ENCODE data around the gene DAND5. TPM values are rescaled to one million over a fixed set of nuclear protein-coding genes. Genes with fewer than 3 reads are reported as not detected.

DAND5 gene
- total and polyA plus RNA-seq, 10 of the 15 experiments (the other 5 are each of a cell fraction or from before 2014, with no cell fraction given) = 0.06 to 0.15 (median 0.12) TPM; not detected in 5

DNA sequence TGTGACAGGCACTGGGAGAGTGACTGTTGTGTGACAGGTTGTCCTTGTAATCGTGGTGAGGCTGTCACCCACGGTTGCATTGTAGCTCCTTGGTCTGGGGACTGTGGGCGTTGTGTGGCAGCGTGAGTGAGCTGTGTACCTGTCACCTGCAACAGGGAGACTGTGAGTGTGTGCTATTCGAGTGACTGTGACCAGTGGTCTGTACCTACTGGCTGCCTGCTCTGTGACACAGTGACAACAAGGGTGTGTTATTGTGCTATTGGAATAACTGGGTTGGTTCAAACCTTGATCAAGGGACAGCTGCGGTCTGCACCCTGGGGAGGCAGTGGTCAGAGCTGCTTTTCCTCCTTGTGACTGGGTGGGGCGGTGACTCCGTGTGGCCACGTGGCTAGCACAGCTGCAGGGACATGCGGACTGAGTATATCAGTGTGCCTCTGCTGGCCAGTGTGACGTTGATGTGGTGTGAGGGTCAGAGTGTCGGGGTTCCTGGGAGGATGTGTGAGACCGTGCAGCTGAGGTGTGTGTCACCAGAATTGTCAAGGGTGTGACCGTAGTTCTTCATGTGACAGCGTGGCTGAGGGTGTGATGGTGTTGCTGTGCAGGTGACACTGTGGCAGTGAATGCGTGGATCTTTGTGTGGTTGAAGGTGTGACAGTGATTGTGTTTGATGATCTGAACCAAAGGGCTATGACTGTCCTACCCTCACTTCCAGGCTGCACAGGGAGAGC is 15.8 kb downstream of the DAND5 start (continued):
- TF ChIP-seq CHD2 (IDR thresholded peaks at IDR 0.05; ENCODE audit: borderline replicate concordance, low read depth, low read length) (peak; percentile 55; the same call in 1 of the 2 replicates), ZBED1 (IDR thresholded peaks at IDR 0.05; ENCODE audit: borderline replicate concordance) (no peak), CBX3 (IDR thresholded peaks at IDR 0.05; ENCODE audit: borderline replicate concordance, low read depth) (no peak), CBX5 (IDR thresholded peaks at IDR 0.05; ENCODE audit: low read depth) (no peak), KAT2A (conservative IDR thresholded peaks at IDR 0.05; ENCODE audit: control insufficient read depth, low read depth, low read length) (no peak), EP300 (IDR thresholded peaks at IDR 0.05; ENCODE audit: borderline replicate concordance in 1 of 2, control insufficient read depth in 1 of 2, low read depth in 2 of 2, low read length in 2 of 2) (peak; percentile 56 to 60; a peak in 3 of 4 replicates), RAD51 (IDR thresholded peaks at IDR 0.05) (peak; percentile 89), NR2F1 (conservative IDR thresholded peaks at IDR 0.05) (peak; percentile 95)
- TF ChIP-seq, protein P1, sequence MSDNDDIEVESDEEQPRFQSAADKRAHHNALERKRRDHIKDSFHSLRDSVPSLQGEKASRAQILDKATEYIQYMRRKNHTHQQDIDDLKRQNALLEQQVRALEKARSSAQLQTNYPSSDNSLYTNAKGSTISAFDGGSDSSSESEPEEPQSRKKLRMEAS (IDR thresholded peaks at IDR 0.05; ENCODE audit: low read depth, low read length) = peak; percentile 78; the same call in 1 of the 2 replicates
- TF ChIP-seq, protein P2, sequence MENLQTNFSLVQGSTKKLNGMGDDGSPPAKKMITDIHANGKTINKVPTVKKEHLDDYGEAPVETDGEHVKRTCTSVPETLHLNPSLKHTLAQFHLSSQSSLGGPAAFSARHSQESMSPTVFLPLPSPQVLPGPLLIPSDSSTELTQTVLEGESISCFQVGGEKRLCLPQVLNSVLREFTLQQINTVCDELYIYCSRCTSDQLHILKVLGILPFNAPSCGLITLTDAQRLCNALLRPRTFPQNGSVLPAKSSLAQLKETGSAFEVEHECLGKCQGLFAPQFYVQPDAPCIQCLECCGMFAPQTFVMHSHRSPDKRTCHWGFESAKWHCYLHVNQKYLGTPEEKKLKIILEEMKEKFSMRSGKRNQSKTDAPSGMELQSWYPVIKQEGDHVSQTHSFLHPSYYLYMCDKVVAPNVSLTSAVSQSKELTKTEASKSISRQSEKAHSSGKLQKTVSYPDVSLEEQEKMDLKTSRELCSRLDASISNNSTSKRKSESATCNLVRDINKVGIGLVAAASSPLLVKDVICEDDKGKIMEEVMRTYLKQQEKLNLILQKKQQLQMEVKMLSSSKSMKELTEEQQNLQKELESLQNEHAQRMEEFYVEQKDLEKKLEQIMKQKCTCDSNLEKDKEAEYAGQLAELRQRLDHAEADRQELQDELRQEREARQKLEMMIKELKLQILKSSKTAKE (IDR thresholded peaks at IDR 0.05; ENCODE audit: low read depth, poor library complexity, severe bottlenecking) = peak; percentile 51
- TF ChIP-seq, protein P3, sequence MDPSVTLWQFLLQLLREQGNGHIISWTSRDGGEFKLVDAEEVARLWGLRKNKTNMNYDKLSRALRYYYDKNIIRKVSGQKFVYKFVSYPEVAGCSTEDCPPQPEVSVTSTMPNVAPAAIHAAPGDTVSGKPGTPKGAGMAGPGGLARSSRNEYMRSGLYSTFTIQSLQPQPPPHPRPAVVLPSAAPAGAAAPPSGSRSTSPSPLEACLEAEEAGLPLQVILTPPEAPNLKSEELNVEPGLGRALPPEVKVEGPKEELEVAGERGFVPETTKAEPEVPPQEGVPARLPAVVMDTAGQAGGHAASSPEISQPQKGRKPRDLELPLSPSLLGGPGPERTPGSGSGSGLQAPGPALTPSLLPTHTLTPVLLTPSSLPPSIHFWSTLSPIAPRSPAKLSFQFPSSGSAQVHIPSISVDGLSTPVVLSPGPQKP (IDR thresholded peaks at IDR 0.05; ENCODE audit: low read depth, low read length) = no peak
- TF ChIP-seq, protein P4, sequence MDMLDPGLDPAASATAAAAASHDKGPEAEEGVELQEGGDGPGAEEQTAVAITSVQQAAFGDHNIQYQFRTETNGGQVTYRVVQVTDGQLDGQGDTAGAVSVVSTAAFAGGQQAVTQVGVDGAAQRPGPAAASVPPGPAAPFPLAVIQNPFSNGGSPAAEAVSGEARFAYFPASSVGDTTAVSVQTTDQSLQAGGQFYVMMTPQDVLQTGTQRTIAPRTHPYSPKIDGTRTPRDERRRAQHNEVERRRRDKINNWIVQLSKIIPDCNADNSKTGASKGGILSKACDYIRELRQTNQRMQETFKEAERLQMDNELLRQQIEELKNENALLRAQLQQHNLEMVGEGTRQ (IDR thresholded peaks at IDR 0.05; ENCODE audit: borderline replicate concordance, low read depth, low read length) = peak; percentile 45; the same call in 1 of the 2 replicates

Measured in GM12878 (cell line).